H9 (cell line): ENCODE data around the gene SLC22A12. TPM values are rescaled to one million over a fixed set of nuclear protein-coding genes. Genes with fewer than 3 reads are reported as not detected.

Experiments used
- DNase-seq: peaks from one replicate; pipeline ENCODE4 v3.0.0-alpha.2; 2017
- H2AFZ ChIP-seq: one replicate; pipeline ENCODE4 v1.6.1; 2013; ENCODE audit warnings: mild to moderate bottlenecking, low read length, control low read depth, moderate library complexity
- H2AK5ac ChIP-seq: 2 replicates; pipeline ENCODE4 v1.6.1; 2013; ENCODE audit warnings: low read length, control low read depth, mixed read lengths; ENCODE audit not compliant: insufficient read length
- H2BK120ac ChIP-seq: one replicate; pipeline ENCODE4 v1.6.1; 2013; ENCODE audit warnings: low read depth, mild to moderate bottlenecking, low read length, control low read depth, inconsistent platforms; ENCODE audit not compliant: poor library complexity, severe bottlenecking
- H2BK12ac ChIP-seq: 2 replicates; pipeline ENCODE4 v1.6.1; 2013; ENCODE audit warnings: low read length, control low read depth, mixed read lengths, low read depth; ENCODE audit not compliant: insufficient read length
- H2BK15ac ChIP-seq: 2 replicates; pipeline ENCODE4 v1.6.1; 2013; ENCODE audit warnings: low read depth, low read length, control low read depth
- H2BK20ac ChIP-seq: one replicate; pipeline ENCODE4 v1.6.1; 2013; ENCODE audit warnings: low read depth, mild to moderate bottlenecking, low read length, control low read depth, inconsistent platforms; ENCODE audit not compliant: poor library complexity, severe bottlenecking
- H2BK5ac ChIP-seq: 2 replicates; pipeline ENCODE4 v1.6.1; 2013; ENCODE audit warnings: low read length, control low read depth, mixed read lengths; ENCODE audit not compliant: insufficient read length
- H3K14ac ChIP-seq: 2 replicates; pipeline ENCODE4 v1.6.1; 2013; ENCODE audit warnings: low read length, control low read depth; ENCODE audit not compliant: insufficient read depth
- H3K18ac ChIP-seq: 2 replicates; pipeline ENCODE4 v1.6.1; 2013; ENCODE audit warnings: low read depth, mild to moderate bottlenecking, mixed read lengths, low read length, control low read depth; ENCODE audit not compliant: insufficient read length
- H3K23ac ChIP-seq: 2 replicates; pipeline ENCODE4 v1.6.1; 2013; ENCODE audit warnings: low read length, control low read depth, mixed read lengths, low read depth; ENCODE audit not compliant: insufficient read length
- H3K23me2 ChIP-seq: 2 replicates; pipeline ENCODE4 v1.6.1; 2013; ENCODE audit warnings: low read depth, mild to moderate bottlenecking, mixed read lengths, low read length, control low read depth; ENCODE audit not compliant: insufficient read length, poor library complexity, severe bottlenecking
- H3K27ac ChIP-seq: 2 replicates; pipeline ENCODE4 v1.5.1; 2013; ENCODE audit warnings: low read length, control low read depth, mixed read lengths, low read depth; ENCODE audit not compliant: insufficient read length
- H3K27me3 ChIP-seq: 2 replicates; pipeline ENCODE4 v1.6.1; 2013; ENCODE audit warnings: low read length, control low read depth, inconsistent platforms; ENCODE audit not compliant: insufficient read depth
- H3K4ac ChIP-seq: 2 replicates; pipeline ENCODE4 v1.6.1; 2013; ENCODE audit warnings: low read depth, mild to moderate bottlenecking, control low read depth, inconsistent platforms, low read length, moderate library complexity
- H3K4me1 ChIP-seq: 2 replicates; pipeline ENCODE4 v1.6.1; 2013; ENCODE audit warnings: low read length, control low read depth, inconsistent platforms; ENCODE audit not compliant: insufficient read depth
- H3K4me2 ChIP-seq: 2 replicates; pipeline ENCODE4 v1.6.1; 2013; ENCODE audit warnings: low read length, control low read depth, mixed read lengths; ENCODE audit not compliant: insufficient read length, insufficient read depth
- H3K56ac ChIP-seq: 2 replicates; pipeline ENCODE4 v1.6.1; 2013; ENCODE audit warnings: low read depth, mild to moderate bottlenecking, mixed read lengths, low read length, control low read depth; ENCODE audit not compliant: insufficient read length
- H3K79me1 ChIP-seq: 2 replicates; pipeline ENCODE4 v1.6.1; 2013; ENCODE audit warnings: low read depth, mild to moderate bottlenecking, moderate library complexity, low read length, control low read depth, inconsistent platforms; ENCODE audit not compliant: insufficient read depth, poor library complexity, severe bottlenecking
- H3K79me2 ChIP-seq: 2 replicates; pipeline ENCODE4 v1.6.1; 2013; ENCODE audit warnings: low read length, control low read depth, inconsistent platforms; ENCODE audit not compliant: insufficient read depth
- H3K9ac ChIP-seq: 2 replicates; pipeline ENCODE4 v1.6.1; 2013; ENCODE audit warnings: low read length, control low read depth, mixed read lengths; ENCODE audit not compliant: insufficient read length; ENCODE audit errors: extremely low read depth
- H3K9me3 ChIP-seq: one replicate; pipeline ENCODE4 v1.6.1; 2013; ENCODE audit warnings: low read depth, low read length, inconsistent platforms; ENCODE audit not compliant: control insufficient read depth
- H3T11ph ChIP-seq: one replicate; pipeline ENCODE4 v1.6.1; 2013; ENCODE audit warnings: mild to moderate bottlenecking, low read length, control low read depth, inconsistent platforms
- H4K20me1 ChIP-seq: one replicate; pipeline ENCODE4 v1.6.1; 2013; ENCODE audit not compliant: control insufficient read depth, insufficient read length, insufficient read depth
- H4K5ac ChIP-seq: 2 replicates; pipeline ENCODE4 v1.6.1; 2013; ENCODE audit warnings: low read depth, mild to moderate bottlenecking, mixed read lengths, low read length, control low read depth; ENCODE audit not compliant: insufficient read length
- H4K8ac ChIP-seq: replicated peaks from 2 replicates; pipeline ENCODE4 v1.6.1; 2013; ENCODE audit warnings: low read length, control low read depth, mixed read lengths, low read depth; ENCODE audit not compliant: insufficient read length
- H4K91ac ChIP-seq: 2 replicates; pipeline ENCODE4 v1.6.1; 2013; ENCODE audit warnings: low read depth, mild to moderate bottlenecking, moderate library complexity, mixed read lengths, low read length, control low read depth; ENCODE audit not compliant: insufficient read length
- H3K27ac Mint-ChIP-seq, 3 experiments: 2 replicates in 2 of 3; 3 replicates in 1 of 3; pipeline ENCODE4 v1.8.0; 2020 to 2021; ENCODE audit warnings: mixed read lengths in 3 of 3, mild to moderate bottlenecking in 1 of 3, moderate library complexity in 1 of 3
- H3K27me3 Mint-ChIP-seq: 2 replicates; pipeline ENCODE4 v1.8.0; 2021; ENCODE audit warnings: low read depth, mild to moderate bottlenecking, moderate library complexity, mixed read lengths
- H3K36me3 Mint-ChIP-seq, 3 experiments: 2 replicates in 2 of 3; 3 replicates in 1 of 3; pipeline ENCODE4 v1.8.0; 2020 to 2021; ENCODE audit warnings: low read depth in 3 of 3, mixed read lengths in 3 of 3; ENCODE audit not compliant: insufficient read depth in 1 of 3
- H3K4me1 Mint-ChIP-seq, 2 experiments: 2 replicates each; pipeline ENCODE4 v1.8.0; 2020; ENCODE audit warnings: mixed read lengths in 2 of 2
- H3K4me3 Mint-ChIP-seq, 2 experiments: 2 replicates in 1 of 2; 3 replicates in 1 of 2; pipeline ENCODE4 v1.8.0; 2020 to 2021; ENCODE audit warnings: mild to moderate bottlenecking in 2 of 2, mixed read lengths in 2 of 2, moderate library complexity in 1 of 2
- H3K9me3 Mint-ChIP-seq, 2 experiments: 2 replicates in 1 of 2; 3 replicates in 1 of 2; pipeline ENCODE4 v1.8.0; 2020; ENCODE audit warnings: mild to moderate bottlenecking in 2 of 2, mixed read lengths in 2 of 2, moderate library complexity in 1 of 2
- CTCF ChIP-seq: fragments of 200-600 bp; sonication (generic); conservative IDR thresholded peaks from 3 replicates; pipeline ENCODE4 v1.8.0; 2021; ENCODE audit warnings: antibody characterized with exemption, mild to moderate bottlenecking
- WGBS: extraction: QIAGEN DNeasy Blood & Tissue Kit; methylation state at CpG from one replicate; pipeline ENCODE4 v1.1.7; 2013; ENCODE audit warnings: missing lambda C conversion rate, low lambda C conversion rate, mixed read lengths; ENCODE audit not compliant: insufficient read length; ENCODE audit errors: extremely low coverage; 5-methylcytosine and 5-hydroxymethylcytosine counted together
- total RNA-seq: library from RNA; stranded (reverse); gene quantifications from 2 replicates; pipeline ENCODE4 v1.2.1, GENCODE V29; 2021

The SLC22A12 gene
- total RNA-seq, 1 experiment from 2014 or later: not detected

GRCh38 chr11:64583296-64584262 is 7.4 kb upstream of the SLC22A12 start:
- H3K79me1 ChIP-seq: no peaks in the 10 kb centered on the region
- no peaks in the 10 kb centered on the region for H3K27me3 ChIP-seq
- no peak overlapping the region for H2AFZ ChIP-seq
- no peak overlapping the region for H3K23ac ChIP-seq
- no peaks in the 10 kb centered on the region for H3K23me2 ChIP-seq
- Mint-ChIP-seq H3K36me3 (no peaks in the 10 kb centered on the region), H3K4me1 (peaks cover 0 to 4% of the 10 kb centered on the region in 2 experiments; a peak in 2 of 4 replicates), H3K27me3 (peaks cover 45% of the 10 kb centered on the region), H3K27ac (no peak overlapping the region; a peak in 1 of 7 replicates), H3K4me3 (no peak overlapping the region; a peak in 1 of 5 replicates), H3K9me3 (peaks cover 7 to 9% of the 10 kb centered on the region in 2 experiments)
- no peak overlapping the region for H4K91ac ChIP-seq
- no peak overlapping the region for H3K9ac ChIP-seq
- no peak overlapping the region for H4K8ac ChIP-seq
- H3K79me2 ChIP-seq: no peaks in the 10 kb centered on the region
- no peak overlapping the region for H3K56ac ChIP-seq
- H2BK12ac ChIP-seq: no peak overlapping the region
- no peak for TF ChIP-seq CTCF
- H2BK120ac ChIP-seq: no peak overlapping the region
- H3K18ac ChIP-seq: no peak overlapping the region
- no peaks in the 10 kb centered on the region for H3K4me1 ChIP-seq
- no CpG with 5 or more reads among the region's 28 CpGs for WGBS
- H2BK15ac ChIP-seq: no peak overlapping the region
- no peak overlapping the region for H3K4me2 ChIP-seq
- H2AK5ac ChIP-seq: no peak overlapping the region
- DNase-seq: no peak
- no peak overlapping the region for H2BK20ac ChIP-seq
- 0 out of 2 replicates have a peak overlapping the region, but pooled peaks have one; percentile 28 for H3K14ac ChIP-seq
- no peaks in the 10 kb centered on the region for H3K9me3 ChIP-seq
- no peak overlapping the region for H3T11ph ChIP-seq
- no peak overlapping the region for H4K5ac ChIP-seq
- H2BK5ac ChIP-seq: no peak overlapping the region
- no peaks in the 10 kb centered on the region for H4K20me1 ChIP-seq
- H3K4ac ChIP-seq: no peak overlapping the region
- H3K27ac ChIP-seq: no peak overlapping the region
